GM12878 (cell line): Measurements from ENCODE around the gene NRP2. TPM values are rescaled to one million over a fixed set of nuclear protein-coding genes. Genes with fewer than 3 reads are reported as not detected.

Experiments used
- ATAC-seq: fragments of 200-7000 bp; cut with Tn5 transposase; 3 replicates; pipeline ENCODE4 v1.9.1; 2020; ENCODE audit warnings: mild to moderate bottlenecking, moderate library complexity
- BruUV-seq: library from RNA; stranded (reverse); fragments of 400-500 nt; replicated peaks from 2 replicates; lab custom pipeline; 2021; lab: Mats Ljungman, UMichigan
- CTCF ChIA-PET: fragments of 300-600 bp; sonication (Branson Sonifier 250); formaldehyde crosslinking; extraction: SDS; loops from one replicate; lab custom pipeline; 2021; ENCODE audit warnings: inconsistent platforms; lab: Yijun Ruan, JAX
- POLR2A ChIA-PET: fragments of 350-600 bp; formaldehyde crosslinking; extraction: SDS; loops from one replicate; lab custom pipeline; 2021; ENCODE audit warnings: inconsistent platforms; lab: Charles Lee
- RAD21 ChIA-PET: fragments of 300-600 bp; sonication (Branson Sonifier 250); formaldehyde crosslinking; loops from one replicate; lab custom pipeline; 2023; ENCODE audit warnings: antibody characterized with exemption; ENCODE audit not compliant: unreplicated experiment; lab: Charles Lee
- SMC1A ChIA-PET: fragments of 300-600 bp; sonication (Branson Sonifier 250); formaldehyde crosslinking; loops from one replicate; lab custom pipeline; 2023; ENCODE audit not compliant: unreplicated experiment, uncharacterized antibody; lab: Charles Lee
- DNase-seq: peaks from one replicate; pipeline ENCODE4 v3.0.0-alpha.2; 2011; ENCODE audit warnings: low read depth, low spot score
- FAIRE-seq: peaks from 3 replicates; lab custom pipeline; 2011; peaks lifted over from hg19 to GRCh38; lab: Jason Lieb, UNC
- H2AFZ ChIP-seq: 2 replicates; pipeline ENCODE4 v1.6.0; 2011; ENCODE audit warnings: low read depth, low read length, control low read depth; ENCODE audit not compliant: control insufficient read depth
- H3K27ac ChIP-seq: 2 replicates; pipeline ENCODE4 v1.5.1; 2011; ENCODE audit warnings: control low read depth; ENCODE audit not compliant: control insufficient read depth, insufficient read depth
- H3K27me3 ChIP-seq, 2 experiments: replicated peaks in 1 of 2; 2 replicates each; pipeline versions ENCODE4 v1.6.0 to v1.6.1; 2011; ENCODE audit warnings: low read length in 1 of 2; ENCODE audit not compliant: control insufficient read depth in 2 of 2, insufficient read depth in 2 of 2
- H3K36me3 ChIP-seq, 2 experiments: 2 replicates each; pipeline ENCODE4 v1.5.1; 2011; ENCODE audit warnings: low read length in 1 of 2; ENCODE audit not compliant: control insufficient read depth in 2 of 2, insufficient read depth in 2 of 2
- H3K4me1 ChIP-seq: 2 replicates; pipeline ENCODE4 v1.6.1; 2011; ENCODE audit warnings: mild to moderate bottlenecking, low read length, moderate library complexity, mixed read lengths; ENCODE audit not compliant: control insufficient read depth, insufficient read depth
- H3K4me2 ChIP-seq: 2 replicates; pipeline ENCODE4 v1.6.0; 2011; ENCODE audit warnings: control low read depth; ENCODE audit not compliant: control insufficient read depth, insufficient read depth
- H3K4me3 ChIP-seq: fragments of 200-600 bp; sonication (generic); 2 replicates; pipeline ENCODE4 v1.5.1; 2016
- H3K79me2 ChIP-seq: 2 replicates; pipeline ENCODE4 v1.6.0; 2011; ENCODE audit warnings: low read length; ENCODE audit not compliant: control insufficient read depth, insufficient read depth
- H3K9ac ChIP-seq: 2 replicates; pipeline ENCODE4 v1.8.0; 2011; ENCODE audit warnings: low read length, control low read depth, mixed read lengths; ENCODE audit not compliant: control insufficient read depth, insufficient read depth
- H3K9me3 ChIP-seq: replicated peaks from 3 replicates; pipeline ENCODE4 v1.5.1; 2011; ENCODE audit warnings: mild to moderate bottlenecking, low read length; ENCODE audit not compliant: control insufficient read depth, insufficient read depth
- H4K20me1 ChIP-seq: 2 replicates; pipeline ENCODE4 v1.6.0; 2011; ENCODE audit not compliant: control insufficient read depth, insufficient read depth
- ATF2 ChIP-seq: IDR thresholded peaks from 2 replicates; pipeline ENCODE4 v1.6.1; 2012; ENCODE audit warnings: low read length, inconsistent platforms
- BCL11A ChIP-seq: IDR thresholded peaks from 2 replicates; pipeline ENCODE4 v1.6.1; 2011; ENCODE audit warnings: low read depth, low read length
- JUNB ChIP-seq: IDR thresholded peaks from 2 replicates; pipeline ENCODE4 v1.6.1; 2016; ENCODE audit warnings: antibody characterized with exemption, mild to moderate bottlenecking
- NKRF ChIP-seq: fragments of 450-650 bp; conservative IDR thresholded peaks from 2 replicates; pipeline ENCODE4 v1.6.1; 2017; ENCODE audit warnings: mild to moderate bottlenecking, moderate library complexity
- NR2F1 ChIP-seq: fragments of 450-650 bp; conservative IDR thresholded peaks from 2 replicates; pipeline ENCODE4 v1.6.1; 2017; ENCODE audit warnings: mild to moderate bottlenecking
- ZBTB4 ChIP-seq: fragments of 450-650 bp; formaldehyde crosslinking; IDR thresholded peaks from 2 replicates; pipeline ENCODE4 v1.4.0; 2022; ENCODE audit warnings: mild to moderate bottlenecking, moderate library complexity
- ZBTB40 ChIP-seq: fragments of 450-650 bp; IDR thresholded peaks from 2 replicates; pipeline ENCODE4 v1.6.1; 2016; ENCODE audit warnings: mild to moderate bottlenecking, moderate library complexity, borderline replicate concordance
- ZNF687 ChIP-seq: fragments of 450-650 bp; IDR thresholded peaks from 2 replicates; pipeline ENCODE4 v1.6.1; 2017; ENCODE audit warnings: mild to moderate bottlenecking, moderate library complexity
- in situ Hi-C: fragments of 300-500 bp; cut with MboI; formaldehyde crosslinking; loops from 9 replicates; pipeline ENCODE4 v1.14.3; 2018; ENCODE audit warnings: mixed read lengths
- intact Hi-C: fragments of 100-400 bp; cut with micrococcal nuclease; formaldehyde crosslinking; loops from one replicate; pipeline ENCODE4 v1.14.2; 2022; ENCODE audit not compliant: unreplicated experiment
- polyA plus RNA-seq, 11 experiments: library from polyadenylated mRNA; depleted of rRNA in 4 of 11; unstranded in 6 of 11; stranded (reverse) in 5 of 11; fragments of >200 nt; fragmentation: Nextera tagmentation in 4 of 11; fragmentation: Illumina TruSeq in 1 of 11; extraction: Ambion mirVana in 4 of 11; extraction: Trizol in 1 of 11; gene quantifications; 1 replicate in 1 of 11; 2 replicates in 10 of 11; pipeline versions ENCODE4 v1.2.1 to v1.2.3, GENCODE V29; 2011 to 2016; ENCODE audit warnings: inconsistent platforms in 2 of 11, missing spikeins in 2 of 11, low read depth in 1 of 11
- total RNA-seq, 4 experiments: library from RNA; depleted of rRNA in 3 of 4; stranded (reverse); fragments of >200 nt in 3 of 4; fragmentation: Illumina TruSeq in 1 of 4; extraction: Trizol in 1 of 4; gene quantifications; 2 replicates each; pipeline versions ENCODE4 v1.2.1 to v1.2.3, GENCODE V29; 2013 to 2021

The NRP2 gene
- total and polyA plus RNA-seq, 10 of the 15 experiments (the other 5 are each of a cell fraction or from before 2014, with no cell fraction given) = 0.06 to 1.2 (median 0.46) TPM

GRCh38 chr2:205637320-205637602 lies 45.0 kb upstream of the NRP2 start:
- DNase-seq (no peak), FAIRE-seq (no peak), ATAC-seq (no peak)
- Histone ChIP-seq H2AFZ (no peak overlapping the region), H3K79me2 (no peaks in the 10 kb centered on the region), H4K20me1 (no peaks in the 10 kb centered on the region), H3K9me3 (no peaks in the 10 kb centered on the region; the same call in 2 of the 3 replicates), H3K4me3 (no peak overlapping the region), H3K4me1 (no peaks in the 10 kb centered on the region), H3K27ac (no peak overlapping the region), H3K4me2 (no peak overlapping the region), H3K9ac (no peak overlapping the region), H3K36me3 (no peaks in the 10 kb centered on the region), H3K27me3 (peaks cover 3 to 14% of the 10 kb centered on the region in 2 experiments)
- intact Hi-C loops = no loop called here
- RAD21 ChIA-PET = no interaction called here
- SMC1A ChIA-PET = no interaction called here
- BruUV-seq = no TSS peak
- CTCF ChIA-PET = no interaction called here
- in situ Hi-C loops = no loop called here
- POLR2A ChIA-PET = no interaction called here
- TF ChIP-seq ZBTB4 (CRISPR knock-in tag) = no peak
- no peak for TF ChIP-seq ZBTB40
- no peak for TF ChIP-seq ZNF687
- no peak for TF ChIP-seq ATF2
- no peak for TF ChIP-seq NKRF
- no peak for TF ChIP-seq NR2F1
- no peak for TF ChIP-seq BCL11A
- no peak for TF ChIP-seq JUNB
